Liver (tissue), 3 donors: ENCODE data around the gene RNF41.
A peak's percentile ranks its signal among the peaks of the same experiment; 100 is the strongest.

Experiments used
- EGR1 ChIP-seq, 2 donors: IDR thresholded peaks; 2 replicates each; pipeline ENCODE4 v1.6.1; 2016 to 2018; ENCODE audit warnings: antibody characterized with exemption in 2 of 2, low read depth in 2 of 2
- GABPA ChIP-seq, 2 donors: IDR thresholded peaks in 1 of 2; conservative IDR thresholded peaks in 1 of 2; 2 replicates each; pipeline ENCODE4 v1.6.1; 2016; ENCODE audit warnings: antibody characterized with exemption in 2 of 2, mild to moderate bottlenecking in 1 of 2, moderate library complexity in 1 of 2
- HNF4A ChIP-seq, 2 donors: conservative IDR thresholded peaks; 2 replicates each; pipeline ENCODE4 v1.6.1; 2016; ENCODE audit warnings: antibody characterized with exemption in 2 of 2, mild to moderate bottlenecking in 2 of 2
- SP1 ChIP-seq: IDR thresholded peaks from 2 replicates; pipeline ENCODE4 v1.6.1; 2018; ENCODE audit warnings: antibody characterized with exemption, mild to moderate bottlenecking
- TAF1 ChIP-seq: conservative IDR thresholded peaks from 2 replicates; pipeline ENCODE4 v1.6.1; 2016; ENCODE audit warnings: antibody characterized with exemption, mild to moderate bottlenecking
- TF ChIP-seq, protein P1 (sequence below): fragments of 150-350 bp; IDR thresholded peaks from 2 replicates; pipeline ENCODE4 v1.5.1; 2017; ENCODE audit warnings: improper control_type of control experiment, low read depth, low read length; ENCODE audit not compliant: missing input control
- TF ChIP-seq, protein P2 (sequence below): IDR thresholded peaks from 2 replicates; pipeline ENCODE4 v1.6.1; 2016; ENCODE audit warnings: antibody characterized with exemption
- TF ChIP-seq, protein P3 (sequence below): IDR thresholded peaks from 2 replicates; pipeline ENCODE4 v1.6.1; 2016; ENCODE audit warnings: antibody characterized with exemption
- TF ChIP-seq, protein P4 (sequence below): IDR thresholded peaks from 2 replicates; pipeline ENCODE4 v1.6.1; 2016; ENCODE audit warnings: antibody characterized with exemption, mild to moderate bottlenecking
- TF ChIP-seq, protein P5 (sequence below): IDR thresholded peaks from 2 replicates; pipeline ENCODE4 v1.6.1; 2016; ENCODE audit warnings: antibody characterized with exemption
- donor health status: healthy.
- donor health status: healthy.

DNA sequence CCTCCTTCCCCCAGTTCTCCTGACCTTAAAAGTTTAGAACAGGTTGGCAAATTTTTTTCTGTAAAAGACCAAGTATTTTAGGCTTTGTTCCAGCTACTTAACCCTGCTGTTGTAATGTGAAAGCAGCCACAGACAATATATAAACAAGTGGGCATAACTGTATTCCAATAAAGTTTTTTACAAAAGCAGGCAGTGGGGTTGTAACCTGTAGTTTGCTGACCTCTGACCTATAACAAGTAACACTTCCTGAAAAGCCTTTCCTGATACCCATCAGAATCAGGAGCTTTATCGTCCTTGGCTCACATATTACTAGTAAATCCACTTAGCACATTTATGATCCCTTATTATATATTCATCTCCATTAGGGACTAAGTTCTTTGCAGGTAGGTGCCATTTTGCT lies 19.4 kb downstream of the RNF41 start:
- TF ChIP-seq TAF1 (no peak), GABPA (IDR thresholded peaks at IDR 0.05 in 1 of 2, conservative IDR thresholded peaks at IDR 0.05 in 1 of 2) (no peak), HNF4A (conservative IDR thresholded peaks at IDR 0.05) (peak in 1 of 2 donors; percentile 13), EGR1 (IDR thresholded peaks at IDR 0.05; ENCODE audit: low read depth in 2 of 2) (no peak), SP1 (no peak)
- TF ChIP-seq, protein P1, sequence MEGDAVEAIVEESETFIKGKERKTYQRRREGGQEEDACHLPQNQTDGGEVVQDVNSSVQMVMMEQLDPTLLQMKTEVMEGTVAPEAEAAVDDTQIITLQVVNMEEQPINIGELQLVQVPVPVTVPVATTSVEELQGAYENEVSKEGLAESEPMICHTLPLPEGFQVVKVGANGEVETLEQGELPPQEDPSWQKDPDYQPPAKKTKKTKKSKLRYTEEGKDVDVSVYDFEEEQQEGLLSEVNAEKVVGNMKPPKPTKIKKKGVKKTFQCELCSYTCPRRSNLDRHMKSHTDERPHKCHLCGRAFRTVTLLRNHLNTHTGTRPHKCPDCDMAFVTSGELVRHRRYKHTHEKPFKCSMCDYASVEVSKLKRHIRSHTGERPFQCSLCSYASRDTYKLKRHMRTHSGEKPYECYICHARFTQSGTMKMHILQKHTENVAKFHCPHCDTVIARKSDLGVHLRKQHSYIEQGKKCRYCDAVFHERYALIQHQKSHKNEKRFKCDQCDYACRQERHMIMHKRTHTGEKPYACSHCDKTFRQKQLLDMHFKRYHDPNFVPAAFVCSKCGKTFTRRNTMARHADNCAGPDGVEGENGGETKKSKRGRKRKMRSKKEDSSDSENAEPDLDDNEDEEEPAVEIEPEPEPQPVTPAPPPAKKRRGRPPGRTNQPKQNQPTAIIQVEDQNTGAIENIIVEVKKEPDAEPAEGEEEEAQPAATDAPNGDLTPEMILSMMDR, result no peak
- TF ChIP-seq, protein P2, sequence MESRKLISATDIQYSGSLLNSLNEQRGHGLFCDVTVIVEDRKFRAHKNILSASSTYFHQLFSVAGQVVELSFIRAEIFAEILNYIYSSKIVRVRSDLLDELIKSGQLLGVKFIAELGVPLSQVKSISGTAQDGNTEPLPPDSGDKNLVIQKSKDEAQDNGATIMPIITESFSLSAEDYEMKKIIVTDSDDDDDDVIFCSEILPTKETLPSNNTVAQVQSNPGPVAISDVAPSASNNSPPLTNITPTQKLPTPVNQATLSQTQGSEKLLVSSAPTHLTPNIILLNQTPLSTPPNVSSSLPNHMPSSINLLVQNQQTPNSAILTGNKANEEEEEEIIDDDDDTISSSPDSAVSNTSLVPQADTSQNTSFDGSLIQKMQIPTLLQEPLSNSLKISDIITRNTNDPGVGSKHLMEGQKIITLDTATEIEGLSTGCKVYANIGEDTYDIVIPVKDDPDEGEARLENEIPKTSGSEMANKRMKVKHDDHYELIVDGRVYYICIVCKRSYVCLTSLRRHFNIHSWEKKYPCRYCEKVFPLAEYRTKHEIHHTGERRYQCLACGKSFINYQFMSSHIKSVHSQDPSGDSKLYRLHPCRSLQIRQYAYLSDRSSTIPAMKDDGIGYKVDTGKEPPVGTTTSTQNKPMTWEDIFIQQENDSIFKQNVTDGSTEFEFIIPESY, result no peak
- TF ChIP-seq, protein P3, sequence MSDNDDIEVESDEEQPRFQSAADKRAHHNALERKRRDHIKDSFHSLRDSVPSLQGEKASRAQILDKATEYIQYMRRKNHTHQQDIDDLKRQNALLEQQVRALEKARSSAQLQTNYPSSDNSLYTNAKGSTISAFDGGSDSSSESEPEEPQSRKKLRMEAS, result no peak
- TF ChIP-seq, protein P4, sequence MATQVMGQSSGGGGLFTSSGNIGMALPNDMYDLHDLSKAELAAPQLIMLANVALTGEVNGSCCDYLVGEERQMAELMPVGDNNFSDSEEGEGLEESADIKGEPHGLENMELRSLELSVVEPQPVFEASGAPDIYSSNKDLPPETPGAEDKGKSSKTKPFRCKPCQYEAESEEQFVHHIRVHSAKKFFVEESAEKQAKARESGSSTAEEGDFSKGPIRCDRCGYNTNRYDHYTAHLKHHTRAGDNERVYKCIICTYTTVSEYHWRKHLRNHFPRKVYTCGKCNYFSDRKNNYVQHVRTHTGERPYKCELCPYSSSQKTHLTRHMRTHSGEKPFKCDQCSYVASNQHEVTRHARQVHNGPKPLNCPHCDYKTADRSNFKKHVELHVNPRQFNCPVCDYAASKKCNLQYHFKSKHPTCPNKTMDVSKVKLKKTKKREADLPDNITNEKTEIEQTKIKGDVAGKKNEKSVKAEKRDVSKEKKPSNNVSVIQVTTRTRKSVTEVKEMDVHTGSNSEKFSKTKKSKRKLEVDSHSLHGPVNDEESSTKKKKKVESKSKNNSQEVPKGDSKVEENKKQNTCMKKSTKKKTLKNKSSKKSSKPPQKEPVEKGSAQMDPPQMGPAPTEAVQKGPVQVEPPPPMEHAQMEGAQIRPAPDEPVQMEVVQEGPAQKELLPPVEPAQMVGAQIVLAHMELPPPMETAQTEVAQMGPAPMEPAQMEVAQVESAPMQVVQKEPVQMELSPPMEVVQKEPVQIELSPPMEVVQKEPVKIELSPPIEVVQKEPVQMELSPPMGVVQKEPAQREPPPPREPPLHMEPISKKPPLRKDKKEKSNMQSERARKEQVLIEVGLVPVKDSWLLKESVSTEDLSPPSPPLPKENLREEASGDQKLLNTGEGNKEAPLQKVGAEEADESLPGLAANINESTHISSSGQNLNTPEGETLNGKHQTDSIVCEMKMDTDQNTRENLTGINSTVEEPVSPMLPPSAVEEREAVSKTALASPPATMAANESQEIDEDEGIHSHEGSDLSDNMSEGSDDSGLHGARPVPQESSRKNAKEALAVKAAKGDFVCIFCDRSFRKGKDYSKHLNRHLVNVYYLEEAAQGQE, result no peak
- TF ChIP-seq, protein P5, sequence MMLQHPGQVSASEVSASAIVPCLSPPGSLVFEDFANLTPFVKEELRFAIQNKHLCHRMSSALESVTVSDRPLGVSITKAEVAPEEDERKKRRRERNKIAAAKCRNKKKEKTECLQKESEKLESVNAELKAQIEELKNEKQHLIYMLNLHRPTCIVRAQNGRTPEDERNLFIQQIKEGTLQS, result no peak
